AG10803 (cell line): ENCODE data around the gene WDR93.
A peak's percentile ranks its signal among the peaks of the same experiment; 100 is the strongest.

Experiments
- DNase-seq: peaks from one replicate; pipeline ENCODE4 v3.0.0; 2010; ENCODE audit warnings: low read depth
- H3K4me3 ChIP-seq: 2 replicates; pipeline ENCODE4 v1.5.1; 2011; ENCODE audit warnings: mild to moderate bottlenecking, low read length, control low read depth
- CTCF ChIP-seq: conservative IDR thresholded peaks from 2 replicates; pipeline ENCODE4 v1.5.1; 2011; ENCODE audit warnings: mild to moderate bottlenecking, low read length, control low read depth, inconsistent platforms

WDR93 gene

DNA sequence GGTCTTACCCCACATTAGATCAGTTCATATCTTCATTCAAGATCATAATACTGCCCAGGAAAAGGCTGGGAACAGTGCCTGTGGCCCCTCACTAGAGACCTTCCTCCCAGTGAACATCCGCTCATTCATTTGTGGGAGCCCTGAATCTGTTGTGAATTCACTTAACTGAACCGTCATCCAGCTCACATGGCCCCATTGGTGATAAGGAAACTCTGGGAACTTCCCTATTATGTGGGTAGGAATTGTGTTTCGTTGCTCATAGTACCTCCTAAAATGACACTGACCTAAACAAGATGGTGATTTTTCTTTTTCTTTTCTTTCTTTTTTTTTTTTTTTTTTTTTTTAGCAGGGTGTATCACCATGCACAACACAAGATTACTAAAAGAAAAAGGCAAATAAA lies 78.8 kb downstream of the WDR93 start:
- TF ChIP-seq CTCF = no peak
- H3K4me3 ChIP-seq = no peak overlapping the region
- no peak for DNase-seq

DNA sequence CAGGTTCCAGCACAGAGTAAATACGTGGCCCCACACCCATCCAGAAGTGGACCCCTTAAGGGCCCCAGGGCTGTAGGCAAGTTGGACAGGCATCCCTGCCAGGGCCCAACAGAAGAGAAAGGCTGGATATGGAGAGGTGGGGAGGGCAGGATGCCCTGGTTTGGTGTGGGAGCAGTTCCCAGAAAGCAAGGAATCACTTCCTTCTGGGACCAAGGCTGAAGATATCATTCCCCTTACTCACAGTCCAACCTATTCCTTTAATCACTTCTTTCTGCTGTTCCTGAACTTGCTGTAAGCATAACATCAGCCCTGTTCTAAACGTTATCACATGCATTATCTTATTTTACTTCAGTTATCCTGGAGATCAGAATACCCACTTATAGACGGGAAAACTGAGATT lies 79.4 kb downstream of the WDR93 start:
- peak; percentile 68 for DNase-seq

DNA sequence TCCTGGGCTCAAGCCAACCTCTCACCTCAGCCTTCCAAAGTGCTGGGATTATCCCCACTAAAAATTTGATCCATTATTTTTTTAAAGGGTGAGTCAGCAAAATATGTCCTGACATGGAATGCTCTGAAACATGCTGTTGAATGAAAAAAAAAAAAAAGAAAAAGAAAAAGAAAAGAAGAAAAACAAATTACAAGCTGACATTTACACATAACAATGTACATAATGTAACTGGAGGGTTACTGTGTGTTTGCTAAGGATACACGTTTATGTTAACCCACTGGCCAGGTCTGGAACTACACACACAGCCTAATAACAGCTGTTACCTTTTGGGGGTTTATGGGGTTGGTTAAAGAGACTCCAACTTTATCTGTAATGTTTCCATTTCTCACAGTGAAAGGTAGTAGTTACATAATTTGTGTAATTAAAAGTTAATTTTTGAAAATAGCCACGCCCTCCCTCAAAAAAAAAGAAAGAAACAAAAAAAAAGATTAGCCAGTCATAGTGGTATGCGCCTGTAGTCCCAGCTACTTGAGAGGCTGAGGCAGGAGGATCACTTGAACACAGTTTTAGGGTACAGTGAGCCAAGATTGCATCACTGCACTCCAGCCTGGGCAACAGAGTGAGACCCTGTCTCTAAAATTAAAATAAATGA lies 82.4 kb downstream of the WDR93 start:
- DNase-seq = peak; percentile 36
- no peak overlapping the region for H3K4me3 ChIP-seq
- TF ChIP-seq CTCF = peak; percentile 13; the same call in 1 of the 2 replicates

More for the DNA sequence above, 79.4 kb downstream of the WDR93 start:
- no peak for TF ChIP-seq CTCF
- no peak overlapping the region for H3K4me3 ChIP-seq

GRCh38 chr15:89774492-89774891 lies 83.9 kb downstream of the WDR93 start:
- DNase-seq = no peak
- no peak for TF ChIP-seq CTCF

GRCh38 chr15:89775815-89776214 lies 85.2 kb downstream of the WDR93 start:
- no peak for DNase-seq
- no peak for TF ChIP-seq CTCF
- peak overlapping the region; percentile 58 for H3K4me3 ChIP-seq

More at GRCh38 chr15:89774492-89774891, 83.9 kb downstream of the WDR93 start:
- H3K4me3 ChIP-seq = no peak overlapping the region

GRCh38 chr15:89776274-89777072 lies 85.9 kb downstream of the WDR93 start, which contains the start of gene MESP2:
MESP2 (plus strand) TSS chr15:89776332; CDS start chr15:89776358, 26 bp downstream.
- peak within 1 kb of the TSS; percentile 58 for H3K4me3 ChIP-seq
- peak; percentile 43 for TF ChIP-seq CTCF
- DNase-seq = peak; percentile 76
